Limb (tissue), 2 donors: ENCODE results near the gene MYH9.

Source experiments
- DNase-seq, 2 donors: peaks; one replicate each; pipeline ENCODE4 v3.0.0-alpha.2; 2016; ENCODE audit errors: extremely low spot score in 2 of 2

MYH9 gene

DNA sequence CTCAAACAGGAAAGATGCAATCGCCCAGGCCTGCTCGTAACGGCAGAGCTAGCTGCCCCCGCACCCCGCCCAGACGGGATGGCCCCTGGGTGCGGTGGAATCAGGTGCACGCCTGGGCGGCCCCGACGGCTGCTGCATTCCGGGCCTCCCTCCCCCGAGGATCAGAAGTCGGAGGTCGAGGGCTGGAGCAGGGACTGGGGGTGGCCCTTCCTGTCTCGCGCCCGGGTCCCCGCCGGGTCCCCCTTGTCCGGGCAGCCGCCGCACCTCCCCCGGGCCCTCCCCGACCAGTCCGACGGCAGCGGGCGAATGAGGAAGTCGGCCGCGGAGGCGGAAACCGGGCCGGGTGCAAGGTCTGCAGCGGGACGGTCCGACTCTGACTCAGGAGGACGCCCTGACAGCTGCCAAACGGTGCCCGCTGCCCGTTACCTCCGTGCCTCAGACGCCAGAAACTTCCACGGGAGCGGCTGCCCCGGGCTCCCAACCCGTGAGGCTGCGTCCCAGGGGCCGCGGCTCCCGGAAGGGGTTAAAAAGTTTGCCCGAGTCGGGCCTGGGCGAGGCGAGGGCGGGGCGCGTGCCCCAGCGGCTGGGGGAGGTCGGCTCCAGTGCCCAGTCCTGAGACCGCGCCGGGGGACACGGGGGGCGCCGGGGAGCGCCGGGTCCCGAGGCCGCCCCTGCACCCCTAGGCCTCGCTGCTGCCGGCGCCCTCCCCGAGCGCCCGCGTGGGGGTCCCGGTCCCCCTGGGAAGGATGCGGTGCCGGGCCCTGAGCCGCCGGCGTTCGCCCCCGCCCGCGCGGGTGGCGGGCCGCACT is 663 bp downstream of the MYH9 start:
- DNase-seq = peak in 1 of 2 donors; percentile 65

DNA sequence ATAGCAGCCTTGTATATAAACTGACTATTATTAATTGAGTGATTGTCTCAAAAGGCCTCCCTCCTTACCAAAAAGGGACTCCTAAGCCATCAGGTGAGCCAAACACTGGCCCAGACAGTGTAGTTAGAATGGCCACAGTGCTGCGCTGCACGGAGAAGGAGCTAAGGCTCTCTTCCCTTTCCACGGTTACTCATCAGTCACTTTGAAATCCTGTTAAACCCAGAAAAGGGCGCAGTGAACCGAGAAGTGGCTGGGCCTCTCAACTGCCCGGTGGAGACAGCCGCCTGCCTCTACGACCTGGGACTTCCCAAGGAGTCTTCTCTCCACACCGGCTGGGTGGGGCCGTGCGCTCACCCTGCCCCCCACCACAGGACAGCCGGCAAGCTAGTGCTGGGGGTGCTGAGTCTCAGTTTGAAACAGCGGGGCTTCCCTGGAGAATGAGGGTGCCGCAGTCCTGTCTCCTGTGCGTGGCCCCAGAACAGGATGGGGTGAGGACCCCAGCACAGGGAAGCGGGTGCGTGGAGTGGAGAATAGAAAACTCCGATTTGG is 1.3 kb downstream of the MYH9 start:
- DNase-seq = peak in 1 of 2 donors; percentile 45

DNA sequence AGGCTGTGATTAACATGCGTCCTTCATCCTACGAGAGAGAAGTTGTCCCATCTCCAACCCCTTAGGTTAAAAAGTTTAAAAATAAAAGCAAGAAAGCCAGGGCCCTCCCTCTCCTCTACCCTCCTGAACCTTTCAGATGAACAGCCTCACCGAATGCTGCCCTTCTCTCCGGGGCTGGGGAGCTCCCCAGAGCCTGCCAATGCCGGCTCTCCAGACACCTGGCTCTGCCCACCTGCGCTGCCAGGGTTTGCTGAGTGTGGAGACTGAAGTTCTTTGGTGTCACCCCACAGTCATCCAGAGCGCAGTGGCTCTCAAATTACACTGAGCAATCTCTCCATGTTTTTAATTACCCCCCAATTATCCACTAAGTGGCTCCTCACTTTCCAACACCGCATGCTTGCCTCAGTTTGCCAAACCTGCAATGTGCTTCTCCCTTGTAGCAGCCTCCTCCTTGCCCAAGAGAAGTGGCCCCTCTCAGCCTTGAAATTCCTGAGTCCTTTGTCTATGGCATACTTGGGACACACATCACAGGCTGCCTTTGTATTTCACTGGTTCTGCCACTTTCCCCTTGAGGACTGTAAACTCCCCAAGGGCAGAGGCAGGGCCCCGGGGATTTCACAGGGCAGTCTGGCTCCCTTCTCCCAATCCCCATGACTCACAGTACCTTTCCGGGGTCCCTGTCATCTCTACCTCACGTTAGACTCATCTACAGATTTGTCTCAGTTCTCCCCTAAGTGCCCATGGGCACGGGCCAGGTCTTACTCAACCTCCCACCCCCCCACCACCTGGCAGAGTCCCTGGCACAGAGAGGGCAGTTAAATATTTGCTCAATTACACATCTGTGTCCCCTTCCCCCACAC is 2.0 kb downstream of the MYH9 start:
- DNase-seq = no peak

DNA sequence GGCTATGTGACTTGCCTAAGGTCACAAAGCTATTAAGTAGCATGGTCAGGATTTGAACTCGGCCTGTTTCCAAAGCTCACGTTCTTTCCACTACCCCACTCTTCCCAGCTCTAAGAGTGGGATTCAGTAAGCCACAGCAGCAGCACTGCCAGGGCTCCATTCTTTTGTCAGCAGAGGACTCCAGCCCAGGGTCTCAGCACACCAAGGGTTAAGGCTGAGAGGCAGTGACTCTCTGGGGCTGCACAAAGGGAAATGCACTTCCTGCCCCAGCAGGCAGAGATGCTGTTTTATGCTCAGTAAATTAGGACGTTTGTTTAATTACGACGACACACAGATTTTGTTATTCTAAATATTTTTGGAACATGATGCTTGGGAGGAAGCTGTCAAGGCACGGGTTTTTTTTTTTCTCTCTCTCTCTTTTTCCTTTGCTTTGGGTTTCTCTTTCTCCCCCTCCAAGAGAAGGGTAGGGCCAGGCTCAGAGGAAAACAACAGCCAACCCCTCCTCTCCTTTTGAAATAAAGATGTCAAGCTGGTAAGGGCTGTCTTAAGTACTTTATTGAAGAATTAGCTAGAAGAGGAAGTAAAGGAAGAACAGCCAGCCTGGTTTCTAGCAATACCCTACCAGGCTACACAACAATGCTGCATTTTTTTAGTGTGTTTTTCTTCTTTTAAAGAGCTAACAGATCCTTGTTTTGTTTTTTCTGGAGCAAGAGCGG is 2.8 kb downstream of the MYH9 start:
- no peak for DNase-seq

DNA sequence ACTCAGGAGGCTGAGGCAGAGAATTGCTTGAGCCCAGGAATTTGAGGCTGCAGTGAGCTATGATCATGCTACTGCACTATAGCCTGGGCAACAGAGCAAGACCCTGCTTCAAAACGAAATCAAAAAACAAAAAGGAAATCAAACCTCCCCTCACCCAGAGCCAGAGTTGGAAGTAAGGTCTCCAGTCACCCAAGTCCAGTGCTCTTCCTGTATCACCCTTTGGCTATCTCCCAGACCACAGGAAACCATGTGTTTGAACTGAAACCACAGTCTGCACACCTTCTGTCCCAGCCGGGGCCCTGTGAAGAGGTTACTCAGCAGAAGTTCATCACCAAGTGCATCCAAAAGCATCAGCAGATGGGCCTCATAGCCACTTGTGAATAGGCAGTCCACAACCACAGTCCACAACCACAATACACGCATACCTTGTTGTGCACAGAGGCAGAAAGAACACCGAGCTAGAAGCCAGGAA is 4.6 kb downstream of the MYH9 start:
- no peak for DNase-seq

DNA sequence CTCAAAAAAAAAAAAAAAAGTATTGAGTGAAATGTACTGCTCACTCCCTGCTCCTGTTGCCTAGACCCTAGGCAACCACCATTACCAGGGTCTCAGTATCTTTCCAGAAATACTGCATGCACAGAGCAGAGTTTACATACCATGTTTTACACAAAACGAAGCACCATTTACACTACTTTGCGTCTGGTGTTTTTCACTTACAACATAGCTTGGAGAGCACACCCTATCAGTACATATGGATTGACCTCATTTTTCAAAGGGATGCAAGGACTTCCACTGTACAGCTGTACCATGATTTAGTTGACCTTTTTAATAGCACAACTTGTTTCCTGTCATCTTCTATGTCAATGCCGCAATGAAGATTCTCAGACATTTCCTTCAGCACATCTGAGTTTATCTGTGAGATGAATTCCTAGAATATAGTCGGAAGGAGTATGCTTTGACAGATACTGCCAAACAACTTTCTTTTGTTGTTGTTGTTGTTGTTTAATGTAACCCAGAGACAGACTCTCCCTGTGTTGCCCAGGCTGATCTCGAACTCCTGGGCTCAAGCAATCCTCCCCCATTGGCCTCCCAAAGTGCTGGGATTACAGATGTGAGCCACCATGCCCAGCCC is 6.1 kb downstream of the MYH9 start:
- no peak for DNase-seq

DNA sequence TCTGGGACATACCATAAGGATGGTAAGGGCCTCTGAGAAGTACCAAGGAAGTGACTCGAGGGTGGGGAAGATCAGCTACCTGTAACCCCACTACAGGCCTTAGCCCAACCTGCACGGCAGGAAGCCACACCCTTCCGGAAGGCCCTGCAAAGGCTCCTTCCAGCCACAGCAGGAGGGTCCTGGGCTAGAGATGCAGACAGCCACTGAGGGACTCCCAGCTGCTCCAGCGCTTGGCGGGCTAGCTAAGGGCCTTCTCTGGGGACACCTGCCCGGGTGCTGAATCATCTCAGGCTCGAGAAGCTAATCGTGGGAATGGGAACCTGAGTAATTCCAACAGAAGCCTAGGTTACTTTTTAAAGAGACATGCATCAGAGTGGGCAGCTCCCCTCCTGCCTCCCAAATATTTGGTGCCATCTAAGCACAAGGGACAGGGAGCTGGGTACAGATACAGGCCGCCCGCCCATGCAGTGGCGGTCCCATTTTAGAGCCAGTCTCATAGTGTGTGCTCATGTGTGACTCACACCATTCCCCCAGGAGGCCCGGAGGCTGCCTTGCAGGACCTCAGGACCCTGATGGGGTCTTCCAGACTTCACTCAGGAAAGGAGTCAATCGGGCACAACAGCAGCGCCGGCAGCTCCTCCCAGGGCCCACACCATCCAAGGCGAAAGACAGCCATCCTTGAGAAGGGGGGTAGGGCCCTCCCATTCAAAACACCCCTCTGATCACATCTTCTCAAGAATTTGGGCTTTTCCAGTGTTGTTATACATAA is 8.0 kb downstream of the MYH9 start:
- DNase-seq = no peak

DNA sequence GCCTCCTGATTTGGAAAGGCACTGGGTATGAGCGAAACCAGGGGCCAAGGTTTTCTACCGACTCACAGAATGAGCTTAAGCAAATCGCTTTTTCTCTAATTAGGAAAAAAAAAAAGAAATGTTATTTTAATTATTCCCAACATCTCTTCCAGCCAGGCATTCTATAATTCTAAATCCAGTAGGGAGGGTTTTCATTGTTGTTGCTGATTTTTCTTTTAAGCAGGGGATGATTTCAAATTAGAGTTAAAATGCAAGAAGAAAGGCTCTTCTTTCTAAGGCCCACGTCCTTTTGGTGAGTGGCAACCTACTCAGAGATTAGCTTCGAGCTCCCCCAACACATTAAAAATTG is 8.9 kb downstream of the MYH9 start:
- no peak for DNase-seq

DNA sequence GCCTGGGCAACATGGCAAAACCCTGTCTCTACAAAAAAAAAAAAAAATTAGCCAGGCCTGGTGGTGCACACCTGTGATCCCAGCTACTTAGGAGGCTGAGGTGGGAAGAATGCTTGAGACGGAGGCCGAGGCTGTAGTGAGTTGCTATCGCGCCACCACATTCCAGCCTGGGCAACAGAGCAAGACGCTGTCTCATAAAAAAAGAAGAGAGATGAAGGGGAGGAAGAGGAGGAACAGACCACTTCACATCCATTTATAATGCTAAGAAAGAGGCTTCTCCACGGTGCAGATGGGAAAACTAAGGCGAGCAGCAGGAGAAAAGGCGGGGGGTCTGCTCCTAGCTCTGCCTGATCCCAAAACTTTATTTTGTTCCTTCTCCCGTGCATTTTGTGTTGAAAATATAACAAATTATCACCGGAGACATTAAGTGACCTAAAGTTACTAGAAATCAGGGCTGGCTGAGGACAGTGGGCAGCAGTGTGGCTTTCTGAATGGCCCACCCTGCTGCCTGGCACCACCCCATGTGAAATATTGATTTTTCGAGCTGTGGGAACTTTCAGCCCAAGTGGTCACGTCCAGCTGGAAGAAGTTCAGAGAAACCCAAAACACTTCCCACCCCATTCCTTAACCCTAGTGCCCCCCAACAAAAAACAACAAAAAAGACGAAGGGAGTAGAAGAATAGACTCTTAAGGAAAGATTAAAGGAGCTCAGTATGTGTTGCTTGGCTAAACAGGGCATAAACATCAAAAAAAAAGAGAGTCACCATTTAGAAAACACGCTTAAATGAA is 9.5 kb downstream of the MYH9 start:
- no peak for DNase-seq

DNA sequence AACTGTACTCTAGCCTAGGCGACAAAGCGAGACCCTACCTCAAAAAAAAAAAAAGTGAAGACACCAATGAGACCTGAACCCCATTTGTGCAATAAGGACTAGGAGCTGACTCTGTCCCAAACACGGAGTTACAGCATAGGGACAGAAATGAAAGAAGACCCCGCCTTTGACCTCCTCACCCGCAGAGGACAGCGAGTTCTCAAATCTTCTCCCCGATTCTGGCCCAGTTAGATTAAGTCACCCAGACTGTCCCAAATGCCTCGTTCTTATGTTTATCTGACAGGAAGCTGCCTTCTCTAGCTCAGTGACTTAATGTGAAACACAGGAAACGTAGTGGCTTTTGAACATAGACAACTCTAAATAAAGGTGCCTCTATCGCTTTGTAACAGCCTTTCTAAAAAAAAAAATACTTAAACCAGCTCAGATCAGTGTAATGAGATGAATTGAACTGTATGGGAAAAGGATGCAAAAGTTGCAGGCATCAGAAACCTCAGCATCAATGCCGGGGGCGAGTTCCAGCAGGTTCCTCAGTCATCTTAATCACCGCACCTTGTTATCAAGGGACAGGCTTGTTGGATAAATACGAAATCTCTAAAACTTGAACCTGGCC is 10.6 kb downstream of the MYH9 start:
- no peak for DNase-seq

DNA sequence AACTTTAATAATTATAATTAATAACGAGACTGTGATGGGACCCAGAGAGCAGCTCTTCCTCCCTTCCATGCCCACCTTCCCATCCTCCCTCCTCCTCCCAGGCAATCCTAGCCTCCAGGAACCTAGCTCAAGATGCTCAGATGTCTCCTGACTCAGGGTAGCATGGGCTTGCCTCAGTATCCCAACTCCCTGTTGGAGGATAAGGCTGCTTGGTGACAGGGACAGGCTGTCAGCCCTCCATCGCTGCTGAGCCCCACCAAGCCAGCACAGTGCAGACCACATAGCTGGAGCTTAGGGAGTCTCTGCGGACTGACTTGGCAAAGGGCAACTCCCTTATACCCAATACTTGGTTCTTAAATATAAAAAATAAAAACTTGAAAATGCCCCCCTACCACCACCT is 11.5 kb downstream of the MYH9 start:
- DNase-seq = no peak

DNA sequence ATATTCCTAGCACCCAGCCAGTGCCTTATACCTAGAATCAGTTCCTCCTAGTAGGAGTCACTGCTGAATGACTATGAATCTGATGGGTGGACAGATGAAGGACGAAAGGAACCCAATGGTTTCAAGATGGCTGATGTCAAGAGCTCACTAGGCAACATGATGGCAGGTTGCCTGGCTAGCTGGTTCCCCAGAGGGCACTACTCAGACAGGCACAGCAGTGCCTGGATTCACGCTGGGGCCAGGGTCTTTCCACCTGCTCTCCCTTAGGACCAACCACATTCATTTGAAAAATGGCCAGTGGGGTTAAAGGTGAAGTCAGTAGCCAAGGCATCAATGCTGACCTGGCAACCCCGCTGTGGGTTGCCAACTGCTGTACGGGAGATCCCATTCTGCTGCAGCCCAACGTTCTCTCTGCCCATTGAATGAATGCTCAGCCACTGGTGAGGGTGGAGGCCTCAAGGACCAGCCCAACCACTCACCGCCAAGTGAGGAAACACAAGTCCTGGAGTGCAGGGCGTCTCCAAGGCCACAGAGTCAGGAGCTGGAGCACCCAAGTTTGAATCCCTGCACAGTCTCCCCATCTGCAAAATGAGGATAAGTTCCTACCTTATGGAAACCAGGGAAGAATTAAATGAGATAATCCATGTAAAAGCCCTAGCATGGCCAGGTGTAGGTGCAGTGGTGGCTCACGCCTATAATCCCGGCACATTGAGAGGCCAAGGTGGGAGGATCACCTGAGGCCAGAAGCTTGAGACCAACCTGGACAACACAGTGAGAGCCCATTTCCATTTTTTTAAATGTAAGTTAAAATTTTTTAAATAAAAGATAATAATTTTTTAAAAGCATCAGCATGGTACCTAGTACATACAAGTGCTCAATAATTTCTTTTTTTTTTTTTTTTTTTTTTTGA is 12.4 kb downstream of the MYH9 start:
- no peak for DNase-seq

DNA sequence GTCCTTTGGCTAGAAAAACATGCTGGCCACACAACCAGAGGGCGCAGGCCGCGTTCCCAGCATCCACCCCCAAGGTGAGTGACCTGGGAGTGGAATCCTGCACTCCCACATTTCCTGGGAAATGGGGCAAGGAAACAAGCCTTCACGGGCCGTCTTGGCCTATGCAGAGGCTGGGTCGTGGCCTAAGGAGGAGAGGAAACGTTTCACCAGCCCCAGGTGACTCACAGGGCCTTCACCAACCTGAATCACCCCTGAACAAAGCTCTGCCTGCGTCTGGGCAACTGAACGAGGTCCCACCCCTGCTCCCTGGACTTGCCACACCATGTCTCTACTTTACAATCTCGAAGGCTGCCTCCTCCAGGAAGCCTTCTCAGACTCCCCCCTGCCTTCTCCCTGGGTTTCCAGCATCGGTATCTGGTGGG is 13.2 kb downstream of the MYH9 start:
- DNase-seq = no peak

DNA sequence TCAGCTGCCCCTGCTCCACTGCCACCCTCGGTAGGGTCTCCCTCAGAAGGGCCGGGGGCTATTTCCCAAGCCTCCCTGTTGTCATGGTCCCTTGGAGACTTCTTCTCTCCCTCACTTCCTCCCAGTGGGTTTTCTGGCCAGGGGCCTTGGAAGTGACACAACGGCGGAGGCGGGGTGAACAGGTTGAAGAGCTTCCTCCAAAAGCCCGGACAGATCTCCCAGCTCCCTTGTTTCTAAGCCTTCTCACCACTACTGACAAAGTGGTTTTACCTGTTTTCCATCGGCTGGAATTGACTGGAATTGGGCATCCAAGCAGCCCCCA is 14.5 kb downstream of the MYH9 start:
- no peak for DNase-seq

DNA sequence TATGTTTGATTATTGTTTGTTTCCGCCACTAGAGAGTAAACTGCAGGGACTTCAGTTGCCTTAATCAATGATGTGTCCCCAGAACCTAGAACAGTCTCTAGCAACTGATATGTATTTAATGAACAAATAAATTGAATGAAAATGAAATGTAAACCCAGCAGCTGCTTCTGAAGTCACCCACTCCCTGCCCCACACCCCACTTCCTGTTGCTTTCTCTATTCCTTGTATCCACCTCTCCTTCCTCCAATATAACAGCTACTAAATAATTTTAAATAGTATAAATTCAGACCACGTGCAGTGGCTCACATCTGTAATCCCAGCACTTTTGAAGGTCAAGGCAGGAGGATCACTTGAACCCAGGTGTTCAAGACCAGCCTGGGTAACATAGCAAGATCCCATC is 15.8 kb downstream of the MYH9 start:
- no peak for DNase-seq

DNA sequence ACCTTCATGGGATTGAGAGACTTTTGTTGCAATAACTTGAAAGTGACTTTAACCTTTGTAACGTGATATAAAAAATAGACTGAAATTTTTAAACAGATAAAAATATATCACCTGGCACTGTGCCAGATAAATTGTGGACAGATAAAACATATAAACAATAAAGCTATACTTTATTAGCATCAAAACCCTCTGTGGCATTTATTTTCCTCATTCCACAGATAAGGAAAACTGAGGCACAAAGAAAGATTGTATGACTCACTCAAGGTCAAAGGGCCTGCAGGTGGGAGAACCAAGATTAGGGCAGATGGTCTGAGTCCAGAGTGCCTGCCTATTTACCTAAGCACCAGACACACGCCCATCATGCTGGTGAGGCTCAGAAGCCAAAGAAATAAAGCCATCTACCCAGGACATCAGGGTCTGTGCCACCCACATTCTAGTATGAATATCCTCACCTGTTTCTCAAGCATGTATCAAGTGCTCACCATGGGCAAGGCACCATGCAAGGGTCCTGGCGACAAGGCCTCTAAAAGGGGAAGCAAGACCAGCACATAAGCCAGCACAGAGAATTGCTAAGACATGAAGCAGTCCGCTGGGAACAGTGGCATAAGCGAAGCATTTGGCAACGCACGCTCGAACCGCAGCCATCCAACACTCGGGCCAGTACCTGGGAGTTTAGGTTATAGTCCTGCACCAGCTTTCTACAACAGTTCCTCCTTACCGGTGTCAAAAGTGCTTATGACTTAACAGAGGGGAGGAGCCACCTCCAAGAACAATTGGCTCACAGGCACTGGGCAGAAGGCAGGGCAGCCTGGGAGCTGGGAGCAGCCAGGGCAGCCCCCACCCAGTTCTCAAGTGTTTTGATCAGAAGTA is 17.6 kb downstream of the MYH9 start:
- no peak for DNase-seq
